NCI-H1105 (cell line): Measurements from ENCODE around the gene DPEP3.

Experiments
- DNase-seq: peaks from one replicate; lab custom pipeline; 2025; lab: John Stamatoyannopoulos, UW

DPEP3 gene

DNA sequence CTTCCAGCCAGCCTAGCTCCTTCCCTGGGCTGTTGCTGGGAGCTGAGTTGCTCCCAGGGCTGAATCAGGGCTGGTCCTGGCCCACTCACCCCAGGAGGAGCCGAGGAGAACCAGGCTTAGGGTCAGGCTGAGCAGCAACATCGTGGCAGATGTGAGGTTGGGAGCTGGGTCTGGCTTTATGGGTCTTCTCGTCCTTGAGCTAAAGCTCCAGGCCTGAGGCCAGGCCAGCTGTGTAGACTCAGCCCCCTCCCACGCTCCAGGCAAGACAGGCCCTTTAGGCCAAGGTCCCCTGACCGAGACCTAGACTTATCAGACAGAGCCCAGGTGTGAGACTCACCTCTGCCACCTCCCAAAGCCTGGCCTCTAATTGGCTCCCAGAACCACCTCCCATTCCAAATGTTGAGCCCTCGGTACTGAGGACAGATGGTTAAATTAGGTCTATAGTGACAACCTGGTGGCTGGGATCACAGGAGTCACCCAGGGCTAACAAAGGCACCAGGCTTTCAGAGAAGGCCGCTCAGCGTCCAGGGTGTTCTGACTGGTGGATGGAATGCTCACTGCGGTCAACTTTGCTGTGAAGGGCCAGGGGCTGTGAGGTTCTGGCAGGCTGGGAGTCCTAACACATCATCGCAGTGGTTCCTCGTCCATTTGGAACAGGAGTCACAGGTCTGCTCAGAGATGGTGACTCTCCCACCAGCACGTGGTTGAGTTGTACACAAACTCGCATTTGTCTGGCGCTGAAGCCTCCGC, 48.4 kb downstream of the DPEP3 start, which contains the start of gene CTRL:
CTRL (minus strand) TSS at position 151 of the 750 bp plus-strand sequence; CDS start at position 141, 10 bp downstream.
- DNase-seq = no peak

DNA sequence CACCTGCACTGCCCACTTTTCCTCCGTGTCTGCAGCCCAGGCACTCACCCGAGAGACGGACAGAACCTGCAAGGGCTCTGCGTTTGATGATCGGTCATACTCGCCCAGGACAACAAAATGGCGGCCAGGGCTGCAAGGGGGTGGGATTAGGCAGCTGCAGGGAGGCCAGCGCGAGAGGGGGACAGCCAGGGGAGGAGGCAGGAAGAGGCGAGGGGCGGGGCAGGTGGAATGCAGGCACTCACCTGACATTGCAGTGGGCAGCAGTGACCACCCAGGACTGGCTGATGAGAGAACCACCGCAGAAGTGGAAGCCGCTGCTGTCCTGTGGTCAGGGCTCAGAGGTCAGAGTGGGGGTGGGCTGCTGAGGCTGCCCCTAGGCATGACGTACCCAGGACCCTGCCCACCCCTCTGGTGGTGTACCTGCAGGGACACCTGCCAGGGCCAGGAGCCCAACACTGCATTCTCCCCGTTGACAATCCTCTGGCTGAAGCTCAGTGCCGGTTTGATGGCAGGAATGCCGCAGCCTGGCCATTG, 49.6 kb downstream of the DPEP3 start:
- no peak for DNase-seq

DNA sequence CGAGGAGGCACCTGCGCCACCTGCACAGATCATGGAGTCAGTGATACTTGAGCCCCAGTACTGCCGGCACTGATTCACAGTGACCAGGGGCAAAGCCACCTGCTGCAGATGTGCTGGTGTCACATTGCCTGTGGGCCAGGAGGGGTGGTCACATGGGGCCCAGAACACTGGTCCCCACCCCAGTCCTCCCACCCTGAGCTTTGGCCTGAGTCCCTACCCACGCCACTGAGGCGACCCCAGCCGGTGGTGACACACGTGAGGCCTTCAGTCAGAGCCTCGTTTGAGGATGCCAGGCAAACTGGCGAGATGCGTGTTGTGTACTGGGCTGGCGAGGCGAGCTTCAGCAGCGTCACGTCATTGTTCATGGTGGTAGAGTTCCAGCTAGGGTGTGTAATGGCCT, 50.1 kb downstream of the DPEP3 start:
- no peak for DNase-seq

DNA sequence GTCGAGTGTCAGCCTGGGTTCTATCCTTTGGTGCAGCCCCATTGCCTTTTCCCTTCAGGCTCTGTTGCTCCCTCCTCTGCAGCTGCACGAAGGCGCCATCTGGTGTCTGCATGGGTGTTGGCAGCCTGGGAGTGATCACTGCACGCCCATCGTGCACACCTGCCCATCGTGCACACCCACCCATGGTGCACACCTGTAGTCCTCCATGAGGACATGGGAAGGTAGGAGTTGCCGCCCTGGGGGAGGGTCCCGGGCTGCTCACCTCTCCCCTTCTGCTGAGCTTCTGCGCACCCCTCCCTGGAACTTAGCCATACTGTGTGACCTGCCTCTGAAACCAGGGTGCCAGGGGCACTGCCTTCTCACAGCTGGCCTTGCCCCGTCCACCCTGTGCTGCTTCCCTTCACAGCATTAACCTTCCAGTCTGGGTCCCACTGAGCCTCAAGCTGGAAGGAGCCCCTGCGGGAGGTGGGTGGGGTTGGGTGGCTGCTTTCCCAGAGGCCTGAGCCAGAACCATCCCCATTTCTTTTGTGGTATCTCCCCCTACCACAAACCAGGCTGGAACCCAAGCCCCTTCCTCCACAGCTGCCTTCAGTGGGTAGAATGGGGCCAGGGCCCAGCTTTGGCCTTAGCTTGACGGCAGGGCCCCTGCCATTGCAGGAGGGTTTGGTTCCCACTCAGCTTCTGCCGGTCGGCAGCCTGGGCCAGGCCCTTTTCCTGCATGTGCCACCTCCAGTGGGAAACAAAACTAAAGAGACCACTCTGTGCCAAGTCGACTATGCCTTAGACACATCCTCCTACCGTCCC, 51.5 kb downstream of the DPEP3 start:
- peak; percentile 41 for DNase-seq

DNA sequence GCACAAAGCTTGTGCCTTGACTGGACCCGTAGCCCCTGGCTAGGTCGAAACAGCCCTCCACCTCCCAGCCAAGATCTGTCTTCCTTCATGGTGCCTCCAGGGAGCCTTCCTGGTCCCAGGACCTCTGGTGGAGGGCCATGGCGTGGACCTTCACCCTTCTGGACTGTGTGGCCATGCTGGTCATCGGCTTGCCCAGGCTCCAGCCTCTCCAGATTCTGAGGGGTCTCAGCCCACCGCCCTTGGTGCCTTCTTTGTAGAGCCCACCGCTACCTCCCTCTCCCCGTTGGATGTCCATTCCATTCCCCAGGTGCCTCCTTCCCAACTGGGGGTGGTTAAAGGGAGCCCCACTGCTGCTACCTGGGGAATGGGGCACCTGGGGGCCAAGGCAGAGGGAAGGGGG, 52.2 kb downstream of the DPEP3 start:
- DNase-seq = no peak

DNA sequence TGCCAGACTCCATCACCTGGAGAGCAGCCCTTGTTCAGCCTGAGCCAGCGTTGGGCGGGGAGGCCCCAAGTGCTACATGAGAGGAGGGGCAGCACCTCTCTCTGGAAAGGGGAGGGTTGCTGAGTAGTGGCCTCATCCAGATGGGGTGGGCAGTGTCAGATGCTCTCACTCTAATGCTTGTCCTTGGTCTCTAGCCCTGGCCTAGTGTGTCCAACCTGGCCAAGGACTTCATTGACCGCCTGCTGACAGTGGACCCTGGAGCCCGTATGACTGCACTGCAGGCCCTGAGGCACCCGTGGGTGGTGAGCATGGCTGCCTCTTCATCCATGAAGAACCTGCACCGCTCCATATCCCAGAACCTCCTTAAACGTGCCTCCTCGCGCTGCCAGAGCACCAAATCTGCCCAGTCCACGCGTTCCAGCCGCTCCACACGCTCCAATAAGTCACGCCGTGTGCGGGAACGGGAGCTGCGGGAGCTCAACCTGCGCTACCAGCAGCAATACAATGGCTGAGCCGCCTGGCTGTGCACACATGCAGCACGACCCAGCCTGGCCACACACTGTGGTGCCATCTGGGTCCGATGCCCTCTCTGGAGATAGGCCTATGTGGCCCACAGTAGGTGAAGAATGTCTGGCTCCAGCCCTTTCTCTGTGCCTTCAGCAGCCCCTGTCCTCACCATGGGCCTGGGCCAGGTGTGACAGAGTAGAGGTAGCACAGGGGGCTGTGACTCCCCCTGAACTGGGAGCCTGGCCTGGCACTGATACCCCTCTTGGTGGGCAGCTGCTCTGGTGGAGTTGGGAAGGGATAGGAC, 53.0 kb downstream of the DPEP3 start:
- DNase-seq = no peak

DNA sequence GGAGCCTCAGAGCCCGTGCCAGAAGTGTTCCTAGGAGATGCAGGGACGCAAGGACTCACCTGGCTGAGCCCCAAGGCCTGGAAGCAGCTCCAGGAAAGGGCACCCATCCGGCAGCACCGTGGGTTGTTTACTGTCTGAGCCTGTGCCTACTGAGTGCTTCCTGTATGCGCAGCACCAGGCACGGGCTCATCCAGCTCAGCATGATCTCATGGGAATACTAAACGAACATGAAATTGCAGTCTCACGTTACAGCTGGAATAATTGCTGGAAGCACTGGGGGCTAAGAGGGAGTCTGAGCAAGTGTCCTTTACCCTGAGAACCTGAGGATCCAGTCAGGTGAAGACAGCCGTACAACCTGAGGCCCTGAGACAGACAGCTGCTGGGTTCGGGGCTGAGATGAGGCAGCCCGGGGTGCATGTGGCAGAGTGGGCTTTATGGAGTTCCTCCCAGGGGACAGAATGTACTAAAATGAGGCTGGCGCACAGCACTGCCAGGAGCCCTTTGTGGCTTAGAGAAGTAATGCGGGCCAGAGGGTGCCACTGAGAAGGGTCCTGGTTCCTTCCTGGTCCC, 54.0 kb downstream of the DPEP3 start:
- DNase-seq = peak; percentile 61
